DMS114 treated with DMSO at 0.1 percent for 48 hours (cell line): ENCODE measurements around the gene COL5A2.

Experiments
- DNase-seq: peaks from one replicate; lab custom pipeline; 2025; ENCODE audit not compliant: unreplicated experiment; lab: John Stamatoyannopoulos, UW

Gene COL5A2

DNA sequence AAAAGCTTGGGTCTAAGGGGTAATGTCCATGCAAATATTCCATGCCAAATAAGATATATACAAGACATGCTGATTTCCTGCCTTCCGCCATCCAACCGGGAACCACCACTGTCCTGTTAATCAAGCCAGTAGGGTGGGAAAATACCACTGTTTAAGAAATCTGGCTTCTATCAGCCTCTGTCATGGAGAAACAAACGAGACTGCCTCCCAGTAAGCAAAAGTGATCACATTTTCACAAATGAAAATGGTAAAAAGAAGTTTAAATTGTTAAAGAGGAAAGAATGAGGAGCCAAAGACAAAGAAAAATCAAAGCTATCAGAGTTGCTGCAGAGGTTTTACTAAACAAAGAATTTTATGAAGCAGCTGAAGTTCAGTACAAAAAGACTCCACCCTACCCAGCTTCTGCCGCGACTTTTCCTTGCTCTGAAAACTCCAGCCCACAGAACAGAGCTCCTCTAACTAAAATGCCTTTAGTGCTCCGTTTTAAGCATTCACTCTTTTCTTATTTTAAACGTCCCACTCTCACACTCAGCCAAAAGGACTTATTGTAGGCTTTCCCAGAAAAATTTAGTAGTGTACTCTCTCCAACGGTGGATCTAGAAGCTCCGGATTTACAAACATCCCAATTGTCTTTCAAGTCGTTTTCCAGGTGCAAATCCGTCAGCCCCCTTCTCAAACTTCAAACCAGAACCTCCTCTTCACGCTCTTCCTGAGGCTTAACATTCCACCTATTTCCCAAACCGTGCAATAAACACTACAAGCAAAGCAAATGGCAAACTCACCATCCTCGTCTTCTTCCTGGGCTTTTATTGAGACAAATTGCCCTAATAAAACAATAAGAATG lies 613 bp downstream of the COL5A2 start:
- peak; percentile 87 for DNase-seq

DNA sequence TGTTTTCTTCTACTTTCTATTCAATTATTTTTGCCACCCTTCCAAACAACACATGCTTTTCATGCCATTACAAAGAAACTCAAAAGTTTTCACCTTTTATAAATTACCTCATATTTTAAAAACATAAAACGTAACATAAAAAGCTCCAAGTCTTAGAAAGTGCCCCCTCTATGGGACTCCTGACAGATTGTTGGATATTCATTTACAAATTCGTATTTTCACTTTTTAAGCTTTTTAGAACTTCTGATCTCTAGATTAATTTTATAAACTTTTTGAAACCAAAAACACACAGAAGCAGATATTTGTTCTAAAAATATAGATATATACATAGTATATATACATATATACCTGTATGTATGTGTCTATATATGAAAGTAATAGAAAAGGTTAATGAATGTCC lies 1.5 kb downstream of the COL5A2 start:
- no peak for DNase-seq

GRCh38 chr2:189177251-189177840 lies 2.2 kb downstream of the COL5A2 start:
- DNase-seq, result no peak

- DNase-seq, result no peak
Measured at GRCh38 chr2:189176516-189176915, 3.0 kb downstream of the COL5A2 start.

DNA sequence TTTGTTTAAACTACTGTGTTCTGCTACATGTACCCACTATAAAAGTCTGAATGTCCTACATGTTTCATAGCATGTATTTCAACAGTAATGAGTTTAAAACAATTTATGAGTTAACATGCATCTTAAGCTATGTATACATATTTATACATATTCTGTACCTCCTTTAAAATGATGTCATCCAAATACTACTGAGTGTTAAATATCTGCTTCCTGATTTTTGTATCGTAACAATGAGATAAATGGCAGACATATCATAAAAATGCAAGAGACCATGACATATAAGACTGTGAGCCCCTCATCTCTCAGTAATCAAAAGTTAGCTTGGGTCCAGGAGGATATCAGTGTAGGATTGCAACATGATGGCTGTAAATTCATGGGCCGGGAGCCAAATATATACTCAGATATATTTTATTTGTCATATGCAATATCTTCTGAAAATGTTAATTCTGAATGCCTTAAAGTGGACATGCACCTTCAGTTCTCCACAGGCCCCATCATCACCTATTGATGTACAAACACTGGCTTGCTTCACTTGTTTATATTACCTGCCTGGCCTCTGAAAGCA lies 3.6 kb downstream of the COL5A2 start:
- DNase-seq, result no peak

GRCh38 chr2:189171956-189172609 lies 7.5 kb downstream of the COL5A2 start:
- no peak for DNase-seq

- no peak for DNase-seq
Measured at GRCh38 chr2:189168856-189169499, 10.6 kb downstream of the COL5A2 start.

GRCh38 chr2:189165656-189166380 lies 13.7 kb downstream of the COL5A2 start:
- DNase-seq, result no peak

GRCh38 chr2:189164746-189165145 lies 14.8 kb downstream of the COL5A2 start:
- DNase-seq, result peak; percentile 78

DNA sequence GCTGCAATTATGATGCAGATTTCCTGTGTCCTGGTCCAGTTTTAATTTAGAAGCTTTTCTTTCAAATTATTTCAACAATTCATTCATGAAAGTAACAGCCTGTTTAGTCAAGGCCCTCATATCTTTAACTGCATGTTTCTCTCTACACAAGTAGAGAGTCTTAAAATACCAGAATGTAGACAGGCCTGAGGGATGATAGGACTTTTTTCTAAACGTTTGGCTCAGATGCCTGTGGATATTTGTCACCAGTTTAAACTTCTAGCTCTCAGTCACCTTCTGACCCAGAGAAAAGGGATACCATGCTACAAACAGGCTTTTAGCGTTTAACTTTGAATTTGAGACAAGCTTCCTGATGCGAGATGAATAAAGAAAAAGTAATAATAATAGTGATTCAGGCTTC lies 15.7 kb downstream of the COL5A2 start:
- DNase-seq, result peak; percentile 90

- DNase-seq, result no peak
Measured at GRCh38 chr2:189162566-189162965, 17.0 kb downstream of the COL5A2 start.

- no peak for DNase-seq
Measured at GRCh38 chr2:189161894-189162293, 17.7 kb downstream of the COL5A2 start.

DNA sequence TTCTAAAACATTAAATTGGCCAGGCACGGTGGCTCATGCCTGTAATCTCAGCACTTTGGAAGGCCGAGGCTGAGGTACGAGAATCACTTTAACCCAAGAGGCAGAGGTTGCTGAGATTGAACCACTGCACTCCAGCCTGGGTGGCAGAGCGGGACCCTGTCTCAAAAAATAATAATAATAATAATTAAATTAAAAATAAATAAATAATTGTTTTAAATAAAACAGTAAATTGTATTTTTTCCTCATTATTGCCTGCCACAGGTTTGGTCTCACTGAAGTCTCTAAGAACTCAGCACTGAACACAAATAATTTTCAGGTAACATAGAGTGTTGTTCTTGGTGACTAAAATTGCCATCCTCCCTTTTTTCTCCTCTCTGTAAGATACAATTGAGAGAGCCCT lies 19.8 kb downstream of the COL5A2 start:
- no peak for DNase-seq

DNA sequence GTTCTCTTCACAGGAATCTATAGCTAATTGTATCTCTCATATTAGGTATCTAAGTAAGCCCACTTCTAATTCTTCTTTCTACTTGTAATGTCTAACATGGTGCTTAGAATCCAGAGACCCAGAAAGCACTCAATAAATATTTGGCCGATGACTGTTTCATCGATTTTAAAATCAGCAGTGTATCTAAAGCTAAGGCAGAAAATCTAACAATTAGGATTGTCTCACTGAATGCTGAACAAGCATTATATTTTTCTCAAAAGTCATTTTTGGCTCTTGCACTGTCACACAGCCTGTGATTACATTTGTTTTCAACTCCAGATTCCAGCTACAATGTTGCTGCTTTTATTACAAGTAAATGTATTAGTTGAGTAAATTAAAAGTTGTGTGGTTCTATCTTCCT lies 20.3 kb downstream of the COL5A2 start:
- DNase-seq, result no peak

GRCh38 chr2:189157939-189158338 lies 21.6 kb downstream of the COL5A2 start:
- no peak for DNase-seq

DNA sequence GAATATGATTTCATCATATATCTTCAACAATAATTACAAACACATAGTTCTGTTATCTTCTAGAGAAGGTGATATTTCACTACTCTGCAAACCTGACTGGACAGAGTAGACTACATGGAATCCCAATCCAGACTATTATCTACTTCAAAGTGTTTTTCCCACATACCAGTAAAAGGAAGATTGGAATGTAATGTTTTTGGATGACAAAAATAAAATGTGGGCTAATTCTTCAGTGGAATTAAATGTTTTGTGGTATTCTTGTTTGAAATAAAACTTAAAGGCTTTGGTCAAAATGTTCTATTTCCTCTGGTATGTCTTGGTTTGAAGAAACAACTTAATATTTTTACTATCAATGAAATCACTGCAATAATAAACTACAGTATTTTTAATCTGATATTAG lies 22.1 kb downstream of the COL5A2 start:
- no peak for DNase-seq

DNA sequence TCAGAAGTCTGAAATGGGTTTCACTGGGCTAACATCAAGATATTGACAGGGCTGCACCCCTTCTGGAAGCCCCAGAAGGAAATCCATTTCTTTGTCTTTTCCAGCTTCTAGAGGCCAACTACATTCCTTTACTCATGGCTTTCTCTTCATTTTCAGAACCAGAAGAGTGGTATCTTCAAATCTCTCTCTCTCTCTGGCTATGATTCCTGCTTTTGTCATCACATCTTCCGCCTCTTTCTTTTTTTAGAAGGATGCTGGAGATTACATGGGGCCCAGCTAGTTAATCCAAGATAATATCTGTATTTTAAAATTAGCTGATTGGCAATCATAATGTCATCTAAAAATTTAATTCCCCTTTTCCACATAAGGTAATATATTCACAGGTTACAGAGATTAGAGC lies 23.8 kb downstream of the COL5A2 start:
- DNase-seq, result no peak

GRCh38 chr2:189153619-189154018 lies 25.9 kb downstream of the COL5A2 start:
- no peak for DNase-seq

DNA sequence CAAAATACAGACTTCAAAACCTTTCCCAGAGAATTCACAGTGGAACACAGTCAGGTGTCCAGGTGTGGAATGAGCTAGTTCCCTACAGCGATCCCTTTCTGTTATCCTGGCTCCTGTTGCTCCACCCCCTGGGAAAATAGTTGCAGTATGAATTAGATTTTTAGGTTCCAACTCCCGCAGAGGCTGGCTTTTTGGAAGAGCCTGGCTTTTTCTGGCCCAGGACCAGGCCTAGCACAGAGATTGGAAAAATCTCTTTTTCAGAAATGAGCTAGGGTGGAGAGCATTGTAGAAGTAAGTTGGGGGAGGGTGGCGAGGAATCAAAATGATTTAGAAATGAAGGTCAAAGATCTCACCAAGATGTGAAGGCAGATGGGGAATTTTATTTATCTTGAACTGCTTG lies 27.1 kb downstream of the COL5A2 start:
- DNase-seq, result no peak

GRCh38 chr2:189151906-189152305 lies 27.7 kb downstream of the COL5A2 start:
- DNase-seq, result no peak

DNA sequence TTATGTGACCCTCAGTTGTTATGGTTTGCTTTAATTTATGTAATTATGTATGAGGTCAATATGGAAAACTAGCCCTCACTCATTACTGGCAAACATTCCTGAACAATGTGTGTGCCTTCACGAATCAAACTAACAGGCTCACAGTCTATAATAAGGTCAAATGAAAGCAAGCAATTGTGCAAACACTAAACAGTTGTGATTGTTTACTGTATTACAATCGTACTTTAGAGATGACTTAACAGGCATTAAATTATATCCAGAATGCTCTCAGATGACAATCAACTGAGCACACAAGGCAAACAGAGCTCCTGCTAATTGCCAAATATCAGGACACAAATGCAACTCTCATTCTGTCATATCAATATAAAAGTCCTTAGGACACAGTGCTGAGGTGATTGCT lies 29.5 kb downstream of the COL5A2 start:
- peak; percentile 98 for DNase-seq
